GM23248 (cell line): ENCODE data around the gene RNF25. TPM values are rescaled to one million over a fixed set of nuclear protein-coding genes. Genes with fewer than 3 reads are reported as not detected.

Experiments used
- DNase-seq: peaks from one replicate; pipeline ENCODE4 v3.0.0-alpha.2; 2015
- H2AFZ ChIP-seq: fragments of 200-600 bp; sonication (generic); 2 replicates; pipeline ENCODE4 v1.6.1; 2016; ENCODE audit warnings: antibody characterized with exemption
- H3F3A ChIP-seq: fragments of 200-600 bp; sonication (generic); 2 replicates; pipeline ENCODE4 v1.6.1; 2016; ENCODE audit warnings: mild to moderate bottlenecking, antibody characterized with exemption, mixed run types; ENCODE audit not compliant: insufficient read depth
- H3K27ac ChIP-seq: fragments of 200-600 bp; sonication (generic); 2 replicates; pipeline ENCODE4 v1.5.1; 2016; ENCODE audit warnings: mild to moderate bottlenecking
- H3K27me3 ChIP-seq: fragments of 200-600 bp; sonication (generic); replicated peaks from 2 replicates; pipeline ENCODE4 v1.6.1; 2016; ENCODE audit warnings: mild to moderate bottlenecking; ENCODE audit not compliant: insufficient read depth
- H3K36me3 ChIP-seq: fragments of 200-600 bp; sonication (generic); 2 replicates; pipeline ENCODE4 v1.6.1; 2016; ENCODE audit warnings: low read depth, mild to moderate bottlenecking
- H3K4me1 ChIP-seq: fragments of 200-600 bp; sonication (generic); 2 replicates; pipeline ENCODE4 v1.6.1; 2016; ENCODE audit warnings: mild to moderate bottlenecking; ENCODE audit not compliant: insufficient read depth
- H3K4me2 ChIP-seq: fragments of 200-600 bp; sonication (generic); one replicate; pipeline ENCODE4 v1.6.1; 2016; ENCODE audit warnings: mild to moderate bottlenecking; ENCODE audit not compliant: unreplicated experiment
- H3K4me3 ChIP-seq: fragments of 200-600 bp; sonication (generic); 2 replicates; pipeline ENCODE4 v1.5.1; 2016; ENCODE audit warnings: mild to moderate bottlenecking
- H3K79me2 ChIP-seq: fragments of 200-600 bp; sonication (generic); 2 replicates; pipeline ENCODE4 v1.6.1; 2016; ENCODE audit warnings: mild to moderate bottlenecking; ENCODE audit not compliant: insufficient read depth
- H3K9ac ChIP-seq: fragments of 200-600 bp; sonication (generic); 2 replicates; pipeline ENCODE4 v1.6.1; 2016; ENCODE audit warnings: mild to moderate bottlenecking
- H3K9me2 ChIP-seq: fragments of 200-600 bp; sonication (generic); 2 replicates; pipeline ENCODE4 v1.6.1; 2016; ENCODE audit warnings: mixed run types, mild to moderate bottlenecking, moderate library complexity; ENCODE audit not compliant: insufficient read depth
- H3K9me3 ChIP-seq: fragments of 200-600 bp; sonication (generic); one replicate; pipeline ENCODE4 v1.6.1; 2017; ENCODE audit warnings: low read depth
- H4K20me1 ChIP-seq: fragments of 200-600 bp; sonication (generic); 2 replicates; pipeline ENCODE4 v1.6.0; 2016; ENCODE audit not compliant: insufficient read depth
- EZH2 ChIP-seq: fragments of 200-600 bp; sonication (generic); IDR thresholded peaks from 2 replicates; pipeline ENCODE4 v1.6.1; 2018; ENCODE audit warnings: antibody characterized with exemption, mild to moderate bottlenecking; ENCODE audit not compliant: insufficient read depth, poor library complexity, severe bottlenecking
- EZH2phosphoT487 ChIP-seq: fragments of 200-600 bp; sonication (generic); IDR thresholded peaks from 2 replicates; pipeline ENCODE4 v1.6.1; 2018; ENCODE audit warnings: antibody characterized with exemption, moderate library complexity, mild to moderate bottlenecking, low read depth; ENCODE audit not compliant: insufficient read depth
- WGBS, 2 experiments: methylation state at CpG; one replicate each; pipeline ENCODE4 v1.1.6; 2015 to 2017; ENCODE audit warnings: low lambda C conversion rate in 2 of 2, low coverage in 1 of 2; ENCODE audit errors: missing lambda C conversion rate in 2 of 2; 5-methylcytosine and 5-hydroxymethylcytosine counted together
- in situ Hi-C: fragments of 300-500 bp; cut with MboI; formaldehyde crosslinking; loops from 2 replicates; pipeline ENCODE4 v1.15.0; 2020
- polyA plus RNA-seq: library from polyadenylated mRNA; unstranded; fragments of >200 nt; fragmentation: Nextera tagmentation; extraction: Ambion mirVana; gene quantifications from 2 replicates; pipeline ENCODE4 v1.2.1, GENCODE V29; 2016
- total RNA-seq: library from RNA; depleted of rRNA; stranded (reverse); fragments of >200 nt; shearing (Covaris generic); gene quantifications from 2 replicates; pipeline ENCODE4 v1.2.3, GENCODE V29; 2014

RNF25 gene
- total and polyA plus RNA-seq, 2 experiments from 2014 or later = 37.4 to 41.1 TPM

DNA sequence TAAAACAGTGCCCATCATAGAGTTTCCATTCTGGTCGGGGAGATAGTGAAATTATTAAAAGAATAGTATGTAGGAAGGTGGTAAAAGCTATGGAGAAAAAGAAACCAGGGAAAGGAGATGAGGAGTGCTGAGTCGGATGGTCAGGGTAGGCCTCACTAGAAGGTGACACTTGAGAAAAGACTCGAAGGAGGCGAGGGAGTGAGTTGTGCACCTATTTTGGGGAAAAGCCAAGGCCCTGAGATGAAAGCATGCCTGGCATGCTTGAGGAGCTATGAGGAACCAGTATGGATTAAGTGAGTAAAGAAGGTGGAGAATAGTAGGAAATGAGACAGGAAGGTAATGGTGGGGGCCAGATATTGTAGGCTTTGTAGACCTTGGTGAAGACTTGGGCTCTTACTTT is 31.5 kb upstream of the RNF25 start:
- Histone ChIP-seq H3K4me2 (no peak overlapping the region), H3K4me1 (no peaks in the 10 kb centered on the region), H3K27ac (no peak overlapping the region), H3K79me2 (no peaks in the 10 kb centered on the region), H3K9ac (no peak overlapping the region), H2AFZ (no peak overlapping the region), H3K4me3 (no peak overlapping the region), H3K9me3 (no peaks in the 10 kb centered on the region), H4K20me1 (no peaks in the 10 kb centered on the region), H3K36me3 (peaks cover 7% of the 10 kb centered on the region; the same call in 1 of the 2 replicates), H3F3A (0 out of 2 replicates have a peak, but pooled peaks cover 6% of the 10 kb centered on the region), H3K27me3 (no peaks in the 10 kb centered on the region), H3K9me2 (no peaks in the 10 kb centered on the region)
- WGBS, 2 experiments = 93 to 95% methylated on average over 4 of the region's 4 CpGs
- in situ Hi-C loops = no loop called here
- no peak for DNase-seq
- TF ChIP-seq EZH2phosphoT487 (no peak), EZH2 (no peak)

DNA sequence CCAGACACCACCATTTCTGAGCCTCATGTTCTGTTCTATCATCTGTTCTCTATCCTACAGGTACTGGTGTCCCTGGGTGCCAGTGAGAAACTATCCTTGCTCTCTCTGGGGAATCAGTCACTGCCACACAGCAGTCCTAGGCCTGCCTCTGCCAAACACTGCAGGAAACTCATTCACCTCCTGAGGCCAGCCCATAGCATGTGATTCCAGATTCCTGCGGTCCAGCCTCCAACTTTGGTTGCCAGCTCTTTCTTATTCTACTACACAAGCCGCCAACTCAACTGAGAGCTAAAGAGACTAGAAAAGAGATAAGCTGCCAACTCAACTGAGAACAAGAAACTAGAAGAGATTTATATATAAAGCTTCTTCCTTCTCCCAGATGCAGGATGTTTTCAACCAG is 30.0 kb upstream of the RNF25 start:
- H3K9ac ChIP-seq = no peak overlapping the region
- no peaks in the 10 kb centered on the region for H4K20me1 ChIP-seq
- in situ Hi-C loops = no loop called here
- H3K27me3 ChIP-seq = no peaks in the 10 kb centered on the region
- peaks cover 7% of the 10 kb centered on the region; the same call in 1 of the 2 replicates for H3K36me3 ChIP-seq
- H3K4me1 ChIP-seq = no peaks in the 10 kb centered on the region
- DNase-seq = peak; percentile 63
- no peaks in the 10 kb centered on the region for H3K79me2 ChIP-seq
- no peak overlapping the region for H3K4me3 ChIP-seq
- H3K4me2 ChIP-seq = no peak overlapping the region
- TF ChIP-seq EZH2 (no peak), EZH2phosphoT487 (no peak)
- 52 to 60% methylated on average over 2 of the region's 2 CpGs for WGBS, 2 experiments
- H2AFZ ChIP-seq = no peak overlapping the region
- H3K27ac ChIP-seq = no peak overlapping the region
- H3K9me2 ChIP-seq = no peaks in the 10 kb centered on the region
- no peaks in the 10 kb centered on the region for H3K9me3 ChIP-seq
- 0 out of 2 replicates have a peak, but pooled peaks cover 6% of the 10 kb centered on the region for H3F3A ChIP-seq

DNA sequence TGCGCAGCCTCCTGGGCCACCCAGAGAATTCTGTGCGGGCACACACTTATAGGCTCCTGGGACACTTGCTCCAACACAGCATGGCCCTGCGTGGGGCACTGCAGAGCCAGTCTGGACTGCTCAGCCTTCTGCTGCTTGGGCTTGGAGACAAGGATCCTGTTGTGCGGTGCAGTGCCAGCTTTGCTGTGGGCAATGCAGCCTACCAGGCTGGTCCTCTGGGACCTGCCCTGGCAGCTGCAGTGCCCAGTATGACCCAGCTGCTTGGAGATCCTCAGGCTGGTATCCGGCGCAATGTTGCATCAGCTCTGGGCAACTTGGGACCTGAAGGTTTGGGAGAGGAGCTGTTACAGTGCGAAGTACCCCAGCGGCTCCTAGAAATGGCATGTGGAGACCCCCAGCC is 27.1 kb upstream of the RNF25 start:
- no peaks in the 10 kb centered on the region for H3K9me2 ChIP-seq
- H4K20me1 ChIP-seq = no peaks in the 10 kb centered on the region
- peaks cover 17% of the 10 kb centered on the region; the same call in 1 of the 2 replicates for H3K36me3 ChIP-seq
- peaks cover 9% of the 10 kb centered on the region for H3K4me1 ChIP-seq
- no peaks in the 10 kb centered on the region for H3K27me3 ChIP-seq
- TF ChIP-seq EZH2 (no peak), EZH2phosphoT487 (no peak)
- no peaks in the 10 kb centered on the region for H3K9me3 ChIP-seq
- H3K79me2 ChIP-seq = no peaks in the 10 kb centered on the region
- no peak for DNase-seq
- 84 to 90% methylated on average over 8 of the region's 8 CpGs for WGBS, 2 experiments
- H3K9ac ChIP-seq = no peak overlapping the region
- H3K4me2 ChIP-seq = no peak overlapping the region
- no peak overlapping the region for H3K4me3 ChIP-seq
- in situ Hi-C loops = no loop called here
- H3F3A ChIP-seq = 0 out of 2 replicates have a peak, but pooled peaks cover 6% of the 10 kb centered on the region
- H3K27ac ChIP-seq = no peak overlapping the region
- H2AFZ ChIP-seq = no peak overlapping the region

GRCh38 chr2:218694405-218695145 is 22.8 kb upstream of the RNF25 start:
- Histone ChIP-seq H3K9me2 (no peaks in the 10 kb centered on the region), H3K9ac (no peak overlapping the region), H3K9me3 (no peaks in the 10 kb centered on the region), H3F3A (peaks cover 22% of the 10 kb centered on the region), H3K27me3 (no peaks in the 10 kb centered on the region), H3K4me3 (no peak overlapping the region), H3K79me2 (no peaks in the 10 kb centered on the region), H4K20me1 (no peaks in the 10 kb centered on the region), H3K4me1 (peaks cover 21% of the 10 kb centered on the region), H2AFZ (no peak overlapping the region), H3K36me3 (peaks cover 35% of the 10 kb centered on the region; the same call in 1 of the 2 replicates), H3K27ac (peak overlapping the region; percentile 36), H3K4me2 (no peak overlapping the region)
- in situ Hi-C loops = no loop called here
- TF ChIP-seq EZH2phosphoT487 (no peak), EZH2 (no peak)
- DNase-seq = peak; percentile 76
- WGBS, 2 experiments = 74 to 81% methylated on average over 3 of the region's 3 CpGs
